Vagina (tissue), 2 donors: ENCODE data around the gene FBLN7.

Experiments
- POLR2A ChIP-seq, 2 donors: fragments of 450-650 bp; IDR thresholded peaks; one replicate each; pipeline ENCODE4 v1.6.1; 2017; ENCODE audit warnings: antibody characterized with exemption in 2 of 2, mild to moderate bottlenecking in 2 of 2, moderate library complexity in 2 of 2
- POLR2AphosphoS5 ChIP-seq, 2 donors: sonication (generic); formaldehyde crosslinking; IDR thresholded peaks; one replicate each; pipeline ENCODE4 v1.9.0; 2017; ENCODE audit warnings: antibody characterized with exemption in 2 of 2, mild to moderate bottlenecking in 2 of 2, low read depth in 1 of 2; ENCODE audit not compliant: insufficient read depth in 1 of 2
- TF ChIP-seq, protein P1 (sequence below), 3 experiments: fragments of 450-650 bp in 2 of 3; fragments of 200-600 bp in 1 of 3; sonication (generic) in 1 of 3; IDR thresholded peaks; one replicate each; pipeline ENCODE4 v1.5.1; 2017 to 2019; ENCODE audit warnings: antibody characterized with exemption in 3 of 3, mild to moderate bottlenecking in 2 of 3, moderate library complexity in 2 of 3

DNA sequence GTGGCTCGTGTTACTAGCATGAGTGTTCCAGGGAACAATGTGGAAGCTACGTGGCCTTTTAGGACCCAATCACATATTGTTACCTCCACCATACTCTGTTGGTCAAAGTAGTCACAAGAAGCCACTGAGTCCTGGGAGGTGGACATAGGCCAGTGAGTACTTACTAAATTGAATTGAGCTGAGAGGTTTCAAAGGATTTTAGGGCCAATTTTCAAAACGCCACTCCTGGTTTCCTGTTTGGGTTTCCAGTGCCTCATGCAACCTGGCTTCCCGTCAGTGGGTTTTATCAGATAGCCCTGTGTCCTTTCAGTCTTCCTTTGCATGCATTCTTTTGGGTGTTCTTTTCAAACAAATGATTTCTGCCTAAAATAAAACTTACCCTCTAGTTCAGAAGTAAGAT lies 56.3 kb downstream of the FBLN7 start:
- TF ChIP-seq, protein P1, sequence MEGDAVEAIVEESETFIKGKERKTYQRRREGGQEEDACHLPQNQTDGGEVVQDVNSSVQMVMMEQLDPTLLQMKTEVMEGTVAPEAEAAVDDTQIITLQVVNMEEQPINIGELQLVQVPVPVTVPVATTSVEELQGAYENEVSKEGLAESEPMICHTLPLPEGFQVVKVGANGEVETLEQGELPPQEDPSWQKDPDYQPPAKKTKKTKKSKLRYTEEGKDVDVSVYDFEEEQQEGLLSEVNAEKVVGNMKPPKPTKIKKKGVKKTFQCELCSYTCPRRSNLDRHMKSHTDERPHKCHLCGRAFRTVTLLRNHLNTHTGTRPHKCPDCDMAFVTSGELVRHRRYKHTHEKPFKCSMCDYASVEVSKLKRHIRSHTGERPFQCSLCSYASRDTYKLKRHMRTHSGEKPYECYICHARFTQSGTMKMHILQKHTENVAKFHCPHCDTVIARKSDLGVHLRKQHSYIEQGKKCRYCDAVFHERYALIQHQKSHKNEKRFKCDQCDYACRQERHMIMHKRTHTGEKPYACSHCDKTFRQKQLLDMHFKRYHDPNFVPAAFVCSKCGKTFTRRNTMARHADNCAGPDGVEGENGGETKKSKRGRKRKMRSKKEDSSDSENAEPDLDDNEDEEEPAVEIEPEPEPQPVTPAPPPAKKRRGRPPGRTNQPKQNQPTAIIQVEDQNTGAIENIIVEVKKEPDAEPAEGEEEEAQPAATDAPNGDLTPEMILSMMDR (IDR thresholded peaks at IDR 0.05): no peak
- TF ChIP-seq POLR2AphosphoS5 (IDR thresholded peaks at IDR 0.05; ENCODE audit: insufficient read depth in 1 of 2, low read depth in 1 of 2): no peak
- TF ChIP-seq POLR2A (IDR thresholded peaks at IDR 0.05): no peak
